GM18951 (cell line): ENCODE measurements around the gene TNPO3.

ENCODE experiments used
- POLR2A ChIP-seq: IDR thresholded peaks from 4 replicates; pipeline ENCODE4 v1.6.1; 2011; ENCODE audit warnings: mild to moderate bottlenecking; ENCODE audit not compliant: insufficient read length, insufficient read depth; ENCODE audit errors: extremely low read depth
- in situ Hi-C: fragments of 300-500 bp; cut with MboI; formaldehyde crosslinking; loops from one replicate; pipeline ENCODE4 v1.12.0; 2022; ENCODE audit warnings: low sequenced_read_pairs, mixed read lengths, inconsistent platforms; ENCODE audit not compliant: unreplicated experiment

The TNPO3 gene

DNA sequence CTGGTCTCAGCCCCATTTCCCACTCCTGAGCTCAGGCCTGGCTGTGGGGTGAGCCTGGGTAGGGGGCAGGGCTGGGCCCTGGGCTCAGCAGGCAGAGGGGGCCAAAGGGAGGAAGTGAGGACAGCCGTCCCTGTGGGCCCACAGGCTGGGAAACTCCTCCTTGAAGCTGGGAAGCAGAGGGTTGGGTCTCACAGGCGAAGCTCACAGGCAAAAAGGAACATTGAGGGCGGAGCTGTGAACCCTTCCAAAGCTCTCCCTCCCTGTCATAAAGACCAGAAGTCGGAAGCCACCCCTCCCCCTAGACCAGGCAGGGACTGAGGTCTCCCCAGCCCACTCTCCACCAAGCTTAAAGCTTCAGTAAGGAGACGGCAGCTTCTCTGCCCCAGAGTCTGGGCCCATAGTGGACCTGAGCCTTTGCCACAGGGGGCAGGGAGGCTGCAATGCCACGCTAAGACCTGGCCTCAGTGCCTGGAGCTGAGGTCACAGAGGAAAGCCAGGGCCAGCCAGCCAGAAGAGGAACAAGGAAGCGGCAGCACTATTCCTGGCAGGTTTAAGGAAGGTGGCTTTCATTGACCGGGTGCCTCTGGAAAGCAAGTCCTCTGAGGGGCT lies 143.4 kb downstream of the TNPO3 start:
- in situ Hi-C loops: no loop called here
- TF ChIP-seq POLR2A: no peak

GRCh38 chr7:128910569-128910945 lies 144.4 kb downstream of the TNPO3 start, which contains the start of gene KCP:
TSS of gene KCP (minus strand) at chr7:128910709. CDS start at chr7:128910676, 33 bp downstream.
- in situ Hi-C loops: no loop called here
- no peak for TF ChIP-seq POLR2A

- in situ Hi-C loops: loop anchor here (10.0 kb wide), 1 partner anchor 185 kb away; no protein-coding TSS in a partner anchor
- no peak for TF ChIP-seq POLR2A
These were observed 145.0 kb downstream of the TNPO3 start for GRCh38 chr7:128909625-128910568.

GRCh38 chr7:128908750-128909624 lies 145.9 kb downstream of the TNPO3 start:
- TF ChIP-seq POLR2A: no peak
- in situ Hi-C loops: loop anchor here (10.0 kb wide), 1 partner anchor 186 kb away; no protein-coding TSS in a partner anchor

DNA sequence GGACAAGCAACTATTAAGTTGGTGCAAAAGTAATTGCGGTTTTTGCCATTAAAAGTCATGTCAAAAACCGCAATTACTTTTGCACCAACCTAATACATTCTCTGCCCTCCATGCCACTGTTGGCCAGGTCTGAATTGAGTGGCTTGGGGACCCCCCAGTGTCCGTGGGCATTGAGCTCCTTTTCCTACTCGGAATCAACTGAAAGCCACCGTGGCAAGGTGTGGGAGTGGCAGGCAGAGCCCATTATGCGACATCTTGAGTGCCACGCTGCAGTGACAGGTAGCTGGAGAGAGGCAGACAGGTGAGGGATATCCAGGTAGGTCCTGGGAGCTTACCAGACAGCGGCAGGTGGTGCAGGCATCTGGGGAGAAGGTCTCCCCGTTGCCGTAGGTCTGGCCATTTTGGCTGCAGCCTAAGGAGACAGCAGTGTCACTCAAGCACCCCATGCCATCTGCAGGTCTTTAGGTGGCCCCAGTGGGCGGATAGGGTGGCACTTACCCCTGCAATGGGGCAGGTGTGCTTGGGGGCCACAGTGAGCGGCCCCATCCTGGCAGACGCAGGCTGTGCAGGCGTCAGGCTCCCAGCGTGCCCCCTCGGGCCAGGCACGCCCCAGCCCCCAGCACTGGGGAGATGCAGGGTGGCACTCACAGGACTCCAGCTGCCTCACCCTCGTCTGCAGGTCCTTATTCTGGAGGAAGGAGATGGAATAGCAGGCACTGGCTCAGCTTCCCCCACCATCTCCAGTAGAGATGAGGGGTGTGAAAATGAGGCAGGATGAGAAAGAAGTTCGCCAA lies 147.9 kb downstream of the TNPO3 start:
- no peak for TF ChIP-seq POLR2A
- in situ Hi-C loops: loop anchor here (10.0 kb wide), 1 partner anchor 188 kb away; no protein-coding TSS in a partner anchor

GRCh38 chr7:128906001-128906765 lies 148.7 kb downstream of the TNPO3 start:
- in situ Hi-C loops: loop anchor here (10.0 kb wide), 1 partner anchor 189 kb away; no protein-coding TSS in a partner anchor
- no peak for TF ChIP-seq POLR2A

DNA sequence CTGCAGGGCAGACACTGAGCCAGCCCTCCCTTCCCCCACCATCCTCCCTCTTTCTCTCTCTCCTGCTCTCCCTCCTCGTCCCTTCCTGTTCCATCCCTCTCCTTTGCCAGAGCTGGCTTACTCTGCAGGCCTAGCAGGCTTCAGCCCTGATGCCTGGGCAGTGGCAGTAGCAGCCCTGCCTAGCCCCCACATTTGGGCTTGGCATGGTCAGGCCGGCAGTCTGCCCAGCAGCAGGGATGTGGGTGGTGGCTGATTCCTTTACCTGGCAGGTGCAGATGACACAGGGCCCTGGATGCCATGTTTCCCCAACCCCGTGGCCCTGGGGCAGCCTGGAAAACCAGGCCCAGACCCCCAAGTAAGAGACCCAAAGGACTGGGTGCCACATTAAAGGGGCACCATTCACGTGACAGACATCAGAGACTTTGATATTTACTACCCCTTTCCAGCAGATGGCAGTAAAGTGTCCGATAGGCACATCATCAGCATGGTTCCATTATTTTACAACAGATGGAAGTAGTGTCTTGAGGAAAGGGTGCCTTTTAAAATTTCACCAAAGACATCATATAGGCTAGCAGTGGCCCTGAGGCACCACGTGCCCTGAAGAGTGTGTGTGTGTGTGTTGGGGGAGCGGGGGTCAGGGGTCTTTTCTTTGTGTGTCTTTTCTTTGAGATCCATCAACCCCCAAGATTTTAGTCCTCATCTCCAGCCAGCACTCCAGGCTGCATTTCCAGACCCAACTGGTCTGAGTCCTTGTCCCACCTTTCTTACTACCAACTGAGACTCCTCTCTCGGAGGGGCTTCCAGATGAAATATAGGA lies 150.3 kb downstream of the TNPO3 start:
- in situ Hi-C loops: loop anchor here (10.0 kb wide), 1 partner anchor 190 kb away; no protein-coding TSS in a partner anchor

More for the DNA sequence above, 150.3 kb downstream of the TNPO3 start:
- TF ChIP-seq POLR2A: no peak
